Breast epithelium (tissue), 3 donors: Measurements from ENCODE around the gene MET.

Experiments
- POLR2A ChIP-seq: fragments of 450-650 bp; IDR thresholded peaks from one replicate; pipeline ENCODE4 v1.6.1; 2016; ENCODE audit warnings: antibody characterized with exemption, mild to moderate bottlenecking, moderate library complexity
- POLR2AphosphoS5 ChIP-seq, 3 donors: sonication (generic); formaldehyde crosslinking; IDR thresholded peaks; one replicate each; pipeline ENCODE4 v1.6.1; 2017; ENCODE audit warnings: antibody characterized with exemption in 3 of 3
- TF ChIP-seq, protein P1 (sequence below), 3 donors: fragments of 450-650 bp; IDR thresholded peaks; one replicate each; pipeline ENCODE4 v1.5.1; 2016 to 2017; ENCODE audit warnings: antibody characterized with exemption in 3 of 3, mild to moderate bottlenecking in 3 of 3, moderate library complexity in 3 of 3

DNA sequence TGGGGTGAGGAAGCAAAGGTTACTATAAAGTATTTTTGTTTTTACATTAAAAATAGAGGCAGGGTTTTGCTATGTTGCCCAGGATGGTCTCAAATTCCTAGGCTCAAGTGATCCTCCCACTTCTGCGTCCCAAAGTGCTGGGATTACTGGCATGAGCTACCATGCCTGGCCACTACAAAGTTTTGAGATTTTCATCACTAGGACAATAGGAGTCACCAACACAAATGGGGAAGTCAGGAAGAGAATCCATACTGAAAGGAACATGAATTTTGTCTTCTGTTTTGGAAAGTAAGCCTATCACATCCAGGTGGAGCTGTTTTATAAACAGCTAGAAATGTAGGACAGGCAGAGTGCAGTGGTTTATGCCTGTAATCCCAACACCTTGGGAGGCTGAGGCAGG is 170.4 kb downstream of the MET start:
- TF ChIP-seq, protein P1, sequence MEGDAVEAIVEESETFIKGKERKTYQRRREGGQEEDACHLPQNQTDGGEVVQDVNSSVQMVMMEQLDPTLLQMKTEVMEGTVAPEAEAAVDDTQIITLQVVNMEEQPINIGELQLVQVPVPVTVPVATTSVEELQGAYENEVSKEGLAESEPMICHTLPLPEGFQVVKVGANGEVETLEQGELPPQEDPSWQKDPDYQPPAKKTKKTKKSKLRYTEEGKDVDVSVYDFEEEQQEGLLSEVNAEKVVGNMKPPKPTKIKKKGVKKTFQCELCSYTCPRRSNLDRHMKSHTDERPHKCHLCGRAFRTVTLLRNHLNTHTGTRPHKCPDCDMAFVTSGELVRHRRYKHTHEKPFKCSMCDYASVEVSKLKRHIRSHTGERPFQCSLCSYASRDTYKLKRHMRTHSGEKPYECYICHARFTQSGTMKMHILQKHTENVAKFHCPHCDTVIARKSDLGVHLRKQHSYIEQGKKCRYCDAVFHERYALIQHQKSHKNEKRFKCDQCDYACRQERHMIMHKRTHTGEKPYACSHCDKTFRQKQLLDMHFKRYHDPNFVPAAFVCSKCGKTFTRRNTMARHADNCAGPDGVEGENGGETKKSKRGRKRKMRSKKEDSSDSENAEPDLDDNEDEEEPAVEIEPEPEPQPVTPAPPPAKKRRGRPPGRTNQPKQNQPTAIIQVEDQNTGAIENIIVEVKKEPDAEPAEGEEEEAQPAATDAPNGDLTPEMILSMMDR (IDR thresholded peaks at IDR 0.05), result no peak
- no peak for TF ChIP-seq POLR2AphosphoS5 (IDR thresholded peaks at IDR 0.05)
- no peak for TF ChIP-seq POLR2A
